HepG2 (cell line): ENCODE measurements around the gene TBC1D14. TPM values are rescaled to one million over a fixed set of nuclear protein-coding genes. Genes with fewer than 3 reads are reported as not detected.

Experiments
- ATAC-seq: fragments of 200-7000 bp; cut with Tn5 transposase; 3 replicates; pipeline ENCODE4 v1.9.1; 2020; ENCODE audit warnings: mild to moderate bottlenecking, moderate library complexity
- BruUV-seq: library from RNA; stranded (reverse); fragments of 400-500 nt; replicated peaks from 2 replicates; lab custom pipeline; 2021; lab: Mats Ljungman, UMichigan
- CTCF ChIA-PET: fragments of 300-600 bp; formaldehyde crosslinking; extraction: SDS; loops from one replicate; lab custom pipeline; 2021; ENCODE audit warnings: low total read pairs, inconsistent platforms, low intra/inter-chr PET ratio; lab: Yijun Ruan, JAX
- POLR2A ChIA-PET: fragments of 350-600 bp; sonication (Branson Sonifier 250); formaldehyde crosslinking; loops from one replicate; lab custom pipeline; 2020; ENCODE audit warnings: antibody characterized with exemption, inconsistent platforms; lab: Yijun Ruan, JAX
- DNase-seq: peaks from one replicate; pipeline ENCODE4 v3.0.0-alpha.2; 2015; ENCODE audit warnings: low spot score
- FAIRE-seq: peaks from 3 replicates; lab custom pipeline; 2011; peaks lifted over from hg19 to GRCh38; lab: Jason Lieb, UNC
- H2AFZ ChIP-seq: one replicate; pipeline ENCODE4 v1.6.1; 2011; ENCODE audit warnings: low read length, inconsistent platforms
- H3K27ac ChIP-seq: fragments of 300-600 bp; 3 replicates; pipeline ENCODE4 v1.8.0; 2011; ENCODE audit warnings: mixed run types, mild to moderate bottlenecking, mixed read lengths, low read length, inconsistent platforms; ENCODE audit not compliant: insufficient read depth; ENCODE audit errors: extremely low read length
- H3K27me3 ChIP-seq, 2 experiments: fragments of 200-600 bp in 1 of 2; 2 replicates in 1 of 2; 3 replicates in 1 of 2; pipeline versions ENCODE4 v1.6.0 to v1.8.0; 2011; ENCODE audit warnings: low read length in 2 of 2, mild to moderate bottlenecking in 2 of 2, moderate library complexity in 2 of 2, inconsistent platforms in 1 of 2; ENCODE audit not compliant: insufficient read depth in 2 of 2, control insufficient read depth in 1 of 2
- H3K36me3 ChIP-seq, 2 experiments: fragments of 200-600 bp in 1 of 2; replicated peaks in 1 of 2; 2 replicates in 1 of 2; 3 replicates in 1 of 2; pipeline versions ENCODE4 v1.5.1 to v1.8.0; 2011; ENCODE audit warnings: low read length in 2 of 2, inconsistent platforms in 1 of 2; ENCODE audit not compliant: insufficient read depth in 2 of 2, control insufficient read depth in 1 of 2
- H3K4me1 ChIP-seq: 2 replicates; pipeline ENCODE4 v1.5.1; 2012; ENCODE audit warnings: low read length, inconsistent platforms; ENCODE audit not compliant: insufficient read depth
- H3K4me2 ChIP-seq: 2 replicates; pipeline ENCODE4 v1.6.0; 2011; ENCODE audit warnings: low read depth, low read length, inconsistent platforms
- H3K4me3 ChIP-seq, 3 experiments: fragments of 200-600 bp in 1 of 3; sonication (generic), shearing (Covaris generic) in 1 of 3; replicated peaks in 1 of 3; 2 replicates each; pipeline ENCODE4 v1.5.1; 2011 to 2016; ENCODE audit warnings: low read length in 3 of 3, inconsistent platforms in 2 of 3, low read depth in 2 of 3, mild to moderate bottlenecking in 2 of 3, control low read depth in 1 of 3, mixed read lengths in 1 of 3; ENCODE audit not compliant: insufficient read depth in 1 of 3
- H3K79me2 ChIP-seq: one replicate; pipeline ENCODE4 v1.6.1; 2011; ENCODE audit warnings: low read length, inconsistent platforms; ENCODE audit not compliant: insufficient read depth
- H3K9ac ChIP-seq: 2 replicates; pipeline ENCODE4 v1.6.0; 2011; ENCODE audit warnings: mild to moderate bottlenecking, low read depth, low read length, inconsistent platforms; ENCODE audit not compliant: insufficient read depth
- H3K9me3 ChIP-seq: 2 replicates; pipeline ENCODE4 v1.5.1; 2012; ENCODE audit warnings: mild to moderate bottlenecking, low read length
- H4K20me1 ChIP-seq: 2 replicates; pipeline ENCODE4 v1.6.0; 2011; ENCODE audit warnings: inconsistent platforms, mild to moderate bottlenecking, low read length, moderate library complexity; ENCODE audit not compliant: insufficient read depth
- ARNTL ChIP-seq: sonication (generic); formaldehyde crosslinking; IDR thresholded peaks from 2 replicates; pipeline ENCODE4 v1.4.0; 2020; ENCODE audit warnings: mild to moderate bottlenecking, missing genetic modification reagents
- ATF5 ChIP-seq: sonication (generic); formaldehyde crosslinking; IDR thresholded peaks from 2 replicates; pipeline ENCODE4 v1.4.0; 2020; ENCODE audit warnings: mild to moderate bottlenecking, low read depth, missing genetic modification reagents
- FLYWCH1 ChIP-seq: sonication (generic); formaldehyde crosslinking; IDR thresholded peaks from 2 replicates; pipeline ENCODE4 v1.8.1; 2023; ENCODE audit warnings: mild to moderate bottlenecking, missing genetic modification reagents
- PAF1 ChIP-seq: IDR thresholded peaks from 2 replicates; pipeline ENCODE4 v1.6.1; 2016; ENCODE audit warnings: missing genetic modification reagents, missing compliant biosample characterization
- POGK ChIP-seq: sonication (generic); formaldehyde crosslinking; conservative IDR thresholded peaks from 2 replicates; pipeline ENCODE4 v1.8.0; 2022; ENCODE audit warnings: mild to moderate bottlenecking, moderate library complexity, missing genetic modification reagents
- ZNF724P ChIP-seq: sonication (generic); formaldehyde crosslinking; IDR thresholded peaks from 2 replicates; pipeline ENCODE4 v1.8.0; 2022; ENCODE audit warnings: missing genetic modification reagents, borderline replicate concordance
- WGBS: methylation state at CpG from one replicate; pipeline ENCODE4 v1.1.6; 2017; ENCODE audit warnings: low lambda C conversion rate; 5-methylcytosine and 5-hydroxymethylcytosine counted together
- in situ Hi-C: cut with HindIII; loops from 2 replicates; pipeline ENCODE4 v1.10.0; 2017; ENCODE audit warnings: low pct_unique_long_range_greater_than_20kb; ENCODE audit not compliant: extremely low pct_ligation_motif_present
- intact Hi-C: fragments of 100-400 bp; cut with micrococcal nuclease; formaldehyde crosslinking; loops from one replicate; pipeline ENCODE4 v1.10.0; 2022; ENCODE audit not compliant: unreplicated experiment
- polyA plus RNA-seq, 8 experiments: library from polyadenylated mRNA; depleted of rRNA in 3 of 8; stranded (reverse) in 7 of 8; unstranded in 1 of 8; fragments of >200 nt; fragmentation: Illumina TruSeq in 4 of 8; extraction: Trizol in 4 of 8; gene quantifications; 2 replicates each; pipeline versions ENCODE4 v1.2.1 to v1.2.3, GENCODE V29; 2011 to 2016; ENCODE audit warnings: low read depth in 4 of 8, missing spikeins in 1 of 8, mixed read lengths in 1 of 8; ENCODE audit not compliant: insufficient read depth in 1 of 8
- total RNA-seq, 5 experiments: library from RNA; depleted of rRNA; stranded (reverse); fragments of >200 nt; fragmentation: Illumina TruSeq; extraction: Trizol; gene quantifications; 2 replicates each; pipeline ENCODE4 v1.2.3, GENCODE V29; 2016; ENCODE audit warnings: low read depth in 1 of 5

The TBC1D14 gene
- total and polyA plus RNA-seq, 2 of the 13 experiments (the other 11 are each of a cell fraction or from before 2014, with no cell fraction given): 29.5 to 46.5 TPM

- TF ChIP-seq ATF5 (no peak), FLYWCH1 (CRISPR knock-in tag) (no peak), POGK (CRISPR knock-in tag) (peak; percentile 73), ARNTL (CRISPR knock-in tag) (no peak)
These were observed 161.3 kb downstream of the TBC1D14 start (continued) for GRCh38 chr4:7070729-7071511.

- Histone ChIP-seq H3K27me3 (no peaks in the 10 kb centered on the region; a peak in 1 of 5 replicates), H3K4me1 (peaks cover 61% of the 10 kb centered on the region), H3K9me3 (no peaks in the 10 kb centered on the region), H2AFZ (no peak overlapping the region), H3K4me3 (peak overlapping the region in 1 of 3 experiments; percentile 48; a peak in 1 of 6 replicates), H4K20me1 (no peaks in the 10 kb centered on the region), H3K36me3 (no peaks in the 10 kb centered on the region), H3K27ac (no peak overlapping the region), H3K79me2 (no peaks in the 10 kb centered on the region), H3K9ac (no peak overlapping the region), H3K4me2 (peak overlapping the region; percentile 62; the same call in 1 of the 2 replicates)
- CTCF ChIA-PET: no interaction called here
- TF ChIP-seq ZNF724P (CRISPR knock-in tag) (0 out of 2 replicates have a peak, but pooled peaks have one; percentile 34), PAF1 (CRISPR knock-in tag) (no peak)
- POLR2A ChIA-PET: interaction anchor here (1.5 kb wide), 2 partner anchors 30 to 400 kb away, joined by 4 read pairs; partner anchors contain the start of gene TADA2B
- no peak for ATAC-seq
- DNase-seq: no peak
- intact Hi-C loops (no loop called here), in situ Hi-C loops (loop anchor here (10.0 kb wide), 1 partner anchor 168 kb away; the partner anchor contains the start of gene TBC1D14)
- no TSS peak for BruUV-seq
- FAIRE-seq: no peak
- 52% methylated on average over 8 of the region's 14 CpGs for WGBS
These were observed 163.4 kb downstream of the TBC1D14 start for GRCh38 chr4:7073059-7073458.
